GM23338 (cell line): ENCODE measurements around the gene PGBD5.

ENCODE experiments used
- CREB1 ChIP-seq: fragments of 250-450 bp; sonication (Bioruptor Pico); IDR thresholded peaks from 2 replicates; pipeline ENCODE4 v1.5.0; 2020; ENCODE audit warnings: low read depth, mild to moderate bottlenecking, moderate library complexity
- CTCF ChIP-seq, 2 experiments: fragments of 200-600 bp in 1 of 2; sonication (generic) in 1 of 2; conservative IDR thresholded peaks; 2 replicates each; pipeline versions ENCODE4 v1.5.1 to v1.6.1; 2016 to 2017; ENCODE audit warnings: antibody characterized with exemption in 2 of 2, low read depth in 2 of 2, mild to moderate bottlenecking in 2 of 2, moderate library complexity in 1 of 2
- EZH2 ChIP-seq: fragments of 200-600 bp; sonication (generic); IDR thresholded peaks from one replicate; pipeline ENCODE4 v1.8.0; 2017; ENCODE audit warnings: antibody characterized with exemption, mild to moderate bottlenecking, low read depth; ENCODE audit not compliant: unreplicated experiment
- EZH2phosphoT487 ChIP-seq: fragments of 200-600 bp; sonication (generic); IDR thresholded peaks from one replicate; pipeline ENCODE4 v1.8.1; 2018; ENCODE audit warnings: antibody characterized with exemption; ENCODE audit not compliant: unreplicated experiment
- JUNB ChIP-seq: IDR thresholded peaks from one replicate; pipeline ENCODE4 v1.6.1; 2016; ENCODE audit warnings: antibody characterized with exemption; ENCODE audit not compliant: unreplicated experiment
- NANOG ChIP-seq: IDR thresholded peaks from 2 replicates; pipeline ENCODE4 v1.6.1; 2016; ENCODE audit warnings: antibody characterized with exemption, borderline replicate concordance
- POLR2AphosphoS5 ChIP-seq: IDR thresholded peaks from 2 replicates; pipeline ENCODE4 v1.6.1; 2016; ENCODE audit warnings: antibody characterized with exemption, low read depth
- REST ChIP-seq: IDR thresholded peaks from one replicate; pipeline ENCODE4 v1.6.1; 2018; ENCODE audit warnings: antibody characterized with exemption; ENCODE audit not compliant: unreplicated experiment
- STAT1 ChIP-seq: IDR thresholded peaks from one replicate; pipeline ENCODE4 v1.6.1; 2016; ENCODE audit warnings: antibody characterized with exemption; ENCODE audit not compliant: unreplicated experiment
- ZNF114 ChIP-seq: fragments of 250-450 bp; sonication (Bioruptor Pico); IDR thresholded peaks from 2 replicates; pipeline ENCODE4 v1.5.0; 2020; ENCODE audit warnings: mild to moderate bottlenecking, moderate library complexity
- ZNF331 ChIP-seq: fragments of 250-450 bp; sonication (Bioruptor Pico); IDR thresholded peaks from 2 replicates; pipeline ENCODE4 v1.5.0; 2020; ENCODE audit warnings: low read depth, mild to moderate bottlenecking, moderate library complexity
- ZNF462 ChIP-seq: fragments of 250-450 bp; sonication (Bioruptor Pico); IDR thresholded peaks from 2 replicates; pipeline ENCODE4 v1.5.0; 2020; ENCODE audit warnings: mild to moderate bottlenecking, moderate library complexity

GRCh38 chr1:230362949-230363348 lies 63.2 kb downstream of the PGBD5 start:
- TF ChIP-seq CTCF (conservative IDR thresholded peaks at IDR 0.05; ENCODE audit: low read depth in 2 of 2) (no peak), ZNF462 (no peak), POLR2AphosphoS5 (no peak), EZH2 (no peak), CREB1 (CRISPR knock-in tag) (no peak), REST (no peak), EZH2phosphoT487 (no peak), ZNF331 (no peak), STAT1 (no peak), JUNB (no peak), ZNF114 (CRISPR knock-in tag) (no peak), NANOG (no peak)
